ENCODE results near the gene SUPT6H. TPM values are rescaled to one million over a fixed set of nuclear protein-coding genes. Genes with fewer than 3 reads are reported as not detected.

SUPT6H gene
- total and polyA plus RNA-seq, 2 donors (not counting 3 experiments of a cell fraction or from before 2014, with no cell fraction given) = 33.9 to 79.2 TPM

DNA sequence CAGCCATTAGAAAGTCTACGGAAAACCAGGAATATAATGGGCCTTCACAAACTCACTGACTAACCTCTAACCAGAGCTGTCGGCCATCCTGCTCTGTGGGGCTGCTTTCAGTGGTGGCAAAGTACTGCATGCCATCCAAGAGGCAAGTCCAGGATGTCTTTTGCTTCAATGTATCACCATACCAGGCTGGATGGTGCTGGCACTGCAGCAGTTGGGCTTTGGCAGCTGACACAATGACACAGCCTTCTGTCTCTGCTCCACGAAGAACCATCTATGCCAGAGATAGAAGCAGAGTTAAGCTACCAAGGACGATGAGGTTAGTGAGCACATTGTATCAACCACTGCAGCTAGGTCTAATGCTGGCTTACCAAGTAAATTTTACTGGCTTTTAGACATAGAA, 38.3 kb upstream of the SUPT6H start:
- Histone ChIP-seq H3K27me3 (ENCODE audit: control insufficient read depth in 2 of 2, insufficient read depth in 2 of 2, low read length in 2 of 2) (no peaks in the 10 kb centered on the region), H3K4me3 (replicated peaks in 1 of 3; ENCODE audit: insufficient read depth in 1 of 3, low read depth in 1 of 3, low read length in 3 of 3) (no peak overlapping the region), H3K9me1 (replicated peaks; ENCODE audit: control insufficient read depth, extremely low read depth, insufficient read depth, low read length) (no peaks in the 10 kb centered on the region), H3K4me2 (ENCODE audit: insufficient read depth, low read length) (no peak overlapping the region), H4K20me1 (replicated peaks; ENCODE audit: control insufficient read depth, extremely low read depth, insufficient read depth, low read length) (no peaks in the 10 kb centered on the region), H3K27ac (ENCODE audit: insufficient read depth, low read depth, low read length) (no peak overlapping the region), H3K4me1 (ENCODE audit: control insufficient read depth, extremely low read depth, insufficient read depth, low read length) (no peaks in the 10 kb centered on the region), H2AFZ (ENCODE audit: low read depth, low read length) (no peak overlapping the region), H3K79me2 (ENCODE audit: control insufficient read depth, insufficient read depth, low read length) (no peaks in the 10 kb centered on the region), H3K36me3 (ENCODE audit: control insufficient read depth in 2 of 2, extremely low read depth in 1 of 2, insufficient read depth in 2 of 2, low read length in 2 of 2) (peaks cover 25 to 55% of the 10 kb centered on the region in 2 experiments), H3K9me3 (replicated peaks; ENCODE audit: control insufficient read depth, insufficient read depth, low read length) (no peaks in the 10 kb centered on the region), H3K9ac (replicated peaks; ENCODE audit: extremely low read depth, insufficient read depth, low read length) (no peak overlapping the region)
- FAIRE-seq (no peak), DNase-seq (ENCODE audit: low read depth, low spot score) (no peak)
- intact Hi-C loops (cut with micrococcal nuclease) (no loop called here), dilution Hi-C loops (cut with MboI; ENCODE audit: extremely low pct_ligation_motif_present, low sequenced_read_pairs) (no loop called here)
- ChIA-PET CTCF (interaction anchor here (1.1 to 3.8 kb wide), 2 partner anchors 11 to 20 kb away, joined by 3 to 21 read pairs; no protein-coding TSS in a partner anchor), POLR2A (interaction anchor here (0.5 kb wide), 1 partner anchor 34 kb away, joined by 3 read pairs; no protein-coding TSS in a partner anchor)
- TF ChIP-seq FOS (IDR thresholded peaks at IDR 0.05; ENCODE audit: borderline replicate concordance, insufficient read depth, low read length) = no peak
- TF ChIP-seq EZH2 (IDR thresholded peaks at IDR 0.05; ENCODE audit: borderline replicate concordance, low read depth, low read length, severe bottlenecking) = no peak
- TF ChIP-seq MAX (IDR thresholded peaks at IDR 0.05; ENCODE audit: insufficient read depth, insufficient read length) = no peak
- no peak for TF ChIP-seq MYC (IDR thresholded peaks at IDR 0.05; ENCODE audit: low read depth, low read length)
- no peak for TF ChIP-seq GATA2 (IDR thresholded peaks at IDR 0.05; ENCODE audit: insufficient read depth, insufficient read length, low read depth, low read length)
- no peak for TF ChIP-seq POLR2A (IDR thresholded peaks at IDR 0.05; ENCODE audit: low read depth, low read length)
- TF ChIP-seq POLR2AphosphoS5 (IDR thresholded peaks at IDR 0.05; ENCODE audit: insufficient read depth, low read depth, low read length) = no peak
- no peak for TF ChIP-seq JUN (IDR thresholded peaks at IDR 0.05; ENCODE audit: borderline replicate concordance, insufficient read depth, insufficient read length, low read depth)
- TF ChIP-seq, protein P1, sequence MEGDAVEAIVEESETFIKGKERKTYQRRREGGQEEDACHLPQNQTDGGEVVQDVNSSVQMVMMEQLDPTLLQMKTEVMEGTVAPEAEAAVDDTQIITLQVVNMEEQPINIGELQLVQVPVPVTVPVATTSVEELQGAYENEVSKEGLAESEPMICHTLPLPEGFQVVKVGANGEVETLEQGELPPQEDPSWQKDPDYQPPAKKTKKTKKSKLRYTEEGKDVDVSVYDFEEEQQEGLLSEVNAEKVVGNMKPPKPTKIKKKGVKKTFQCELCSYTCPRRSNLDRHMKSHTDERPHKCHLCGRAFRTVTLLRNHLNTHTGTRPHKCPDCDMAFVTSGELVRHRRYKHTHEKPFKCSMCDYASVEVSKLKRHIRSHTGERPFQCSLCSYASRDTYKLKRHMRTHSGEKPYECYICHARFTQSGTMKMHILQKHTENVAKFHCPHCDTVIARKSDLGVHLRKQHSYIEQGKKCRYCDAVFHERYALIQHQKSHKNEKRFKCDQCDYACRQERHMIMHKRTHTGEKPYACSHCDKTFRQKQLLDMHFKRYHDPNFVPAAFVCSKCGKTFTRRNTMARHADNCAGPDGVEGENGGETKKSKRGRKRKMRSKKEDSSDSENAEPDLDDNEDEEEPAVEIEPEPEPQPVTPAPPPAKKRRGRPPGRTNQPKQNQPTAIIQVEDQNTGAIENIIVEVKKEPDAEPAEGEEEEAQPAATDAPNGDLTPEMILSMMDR (IDR thresholded peaks at IDR 0.05; ENCODE audit: extremely low read depth in 1 of 2, insufficient read depth in 1 of 2, low read depth in 1 of 2, low read length in 2 of 2) = no peak
- no TSS peak for BruUV-seq (replicated peaks)

Data from endothelial cell of umbilical vein (primary cell).